Suprapubic skin (tissue), 4 donors: ENCODE data around the gene NOL7.

Source experiments
- POLR2A ChIP-seq, 2 donors: fragments of 450-650 bp; IDR thresholded peaks; one replicate each; pipeline ENCODE4 v1.6.1; 2017; ENCODE audit warnings: antibody characterized with exemption in 2 of 2, mild to moderate bottlenecking in 2 of 2, moderate library complexity in 2 of 2
- POLR2AphosphoS5 ChIP-seq, 3 donors: sonication (generic); formaldehyde crosslinking; IDR thresholded peaks; one replicate each; pipeline ENCODE4 v1.6.1; 2017; ENCODE audit warnings: antibody characterized with exemption in 3 of 3
- TF ChIP-seq, protein P1 (sequence below), 2 donors: fragments of 200-600 bp in 1 of 2; fragments of 450-650 bp in 1 of 2; sonication (generic) in 1 of 2; IDR thresholded peaks; one replicate each; pipeline ENCODE4 v1.5.1; 2016 to 2019; ENCODE audit warnings: antibody characterized with exemption in 2 of 2, mild to moderate bottlenecking in 1 of 2, moderate library complexity in 1 of 2

DNA sequence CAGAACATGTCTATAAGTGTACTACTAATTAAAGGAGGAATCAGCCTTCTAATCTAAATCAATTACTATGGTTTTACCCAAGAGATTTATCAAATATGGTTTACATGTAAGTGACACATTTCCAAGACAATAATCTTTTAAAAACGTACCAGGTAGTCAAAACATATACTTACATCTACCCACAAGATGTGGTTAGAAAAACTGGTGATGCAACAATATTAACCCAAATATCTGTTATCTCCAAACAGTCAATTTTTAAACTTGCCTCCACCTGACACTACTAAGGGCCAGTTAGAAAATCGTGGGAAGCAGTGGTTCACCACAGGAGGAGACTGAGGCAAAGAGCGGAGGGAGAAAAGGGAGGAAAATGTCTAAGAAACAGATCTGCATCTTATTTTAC is 28.0 kb downstream of the NOL7 start:
- TF ChIP-seq, protein P1, sequence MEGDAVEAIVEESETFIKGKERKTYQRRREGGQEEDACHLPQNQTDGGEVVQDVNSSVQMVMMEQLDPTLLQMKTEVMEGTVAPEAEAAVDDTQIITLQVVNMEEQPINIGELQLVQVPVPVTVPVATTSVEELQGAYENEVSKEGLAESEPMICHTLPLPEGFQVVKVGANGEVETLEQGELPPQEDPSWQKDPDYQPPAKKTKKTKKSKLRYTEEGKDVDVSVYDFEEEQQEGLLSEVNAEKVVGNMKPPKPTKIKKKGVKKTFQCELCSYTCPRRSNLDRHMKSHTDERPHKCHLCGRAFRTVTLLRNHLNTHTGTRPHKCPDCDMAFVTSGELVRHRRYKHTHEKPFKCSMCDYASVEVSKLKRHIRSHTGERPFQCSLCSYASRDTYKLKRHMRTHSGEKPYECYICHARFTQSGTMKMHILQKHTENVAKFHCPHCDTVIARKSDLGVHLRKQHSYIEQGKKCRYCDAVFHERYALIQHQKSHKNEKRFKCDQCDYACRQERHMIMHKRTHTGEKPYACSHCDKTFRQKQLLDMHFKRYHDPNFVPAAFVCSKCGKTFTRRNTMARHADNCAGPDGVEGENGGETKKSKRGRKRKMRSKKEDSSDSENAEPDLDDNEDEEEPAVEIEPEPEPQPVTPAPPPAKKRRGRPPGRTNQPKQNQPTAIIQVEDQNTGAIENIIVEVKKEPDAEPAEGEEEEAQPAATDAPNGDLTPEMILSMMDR (IDR thresholded peaks at IDR 0.05) = no peak
- TF ChIP-seq POLR2A (IDR thresholded peaks at IDR 0.05) = no peak
- TF ChIP-seq POLR2AphosphoS5 (IDR thresholded peaks at IDR 0.05) = no peak
